Body of pancreas (tissue), 4 donors: ENCODE results near the gene CAPN5. TPM values are rescaled to one million over a fixed set of nuclear protein-coding genes. Genes with fewer than 3 reads are reported as not detected.

Experiments used
- ATAC-seq: fragments of 150-250 bp; one replicate; pipeline ENCODE4 v1.9.1; 2016
- DNase-seq, 4 donors: peaks; one replicate each; pipeline ENCODE4 v3.0.0-alpha.2; 2019
- H3K27ac ChIP-seq, 4 donors: fragments of 200-600 bp; sonication (generic); 1 replicate in 3 of 4; 2 replicates in 1 of 4; pipeline versions ENCODE4 v1.5.1 to v1.6.1; 2016 to 2019; ENCODE audit warnings: mild to moderate bottlenecking in 1 of 4, mixed read lengths in 1 of 4, moderate library complexity in 1 of 4
- H3K27me3 ChIP-seq, 2 donors: fragments of 200-600 bp; sonication (generic); one replicate each; pipeline ENCODE4 v1.6.0; 2016; ENCODE audit warnings: mild to moderate bottlenecking in 1 of 2
- H3K36me3 ChIP-seq, 2 donors: fragments of 200-600 bp; sonication (generic); replicated peaks in 1 of 2; 2 replicates each; pipeline ENCODE4 v1.5.1; 2016; ENCODE audit warnings: low read depth in 2 of 2; ENCODE audit not compliant: insufficient read depth in 1 of 2
- H3K4me1 ChIP-seq: fragments of 200-600 bp; sonication (generic); one replicate; pipeline ENCODE4 v1.6.0; 2016
- H3K4me3 ChIP-seq, 2 donors: fragments of 200-600 bp; sonication (generic); 1 replicate in 1 of 2; 2 replicates in 1 of 2; pipeline ENCODE4 v1.5.1; 2016 to 2019
- H3K9me3 ChIP-seq, 3 donors: fragments of 200-600 bp; sonication (generic); 1 replicate in 2 of 3; 2 replicates in 1 of 3; pipeline ENCODE4 v1.5.1; 2016
- POLR2A ChIP-seq, 3 donors: fragments of 450-650 bp; IDR thresholded peaks; one replicate each; pipeline ENCODE4 v1.6.1; 2016; ENCODE audit warnings: antibody characterized with exemption in 3 of 3, mild to moderate bottlenecking in 2 of 3
- WGBS, 2 donors: methylation state at CpG; one replicate each; pipeline ENCODE4 v1.1.5; 2017; 5-methylcytosine and 5-hydroxymethylcytosine counted together
- intact Hi-C: fragments of 100-400 bp; cut with DNase I; formaldehyde crosslinking; loops from one replicate; pipeline ENCODE4 v1.15.1; 2023
- total RNA-seq, 2 donors: library from RNA; depleted of rRNA; stranded (reverse); fragments of >200 nt; gene quantifications; one replicate each; pipeline ENCODE4 v1.1.0, GENCODE V29; 2016
- TF ChIP-seq, protein P1 (sequence below), 7 experiments: fragments of 450-650 bp in 4 of 7; fragments of 200-600 bp in 3 of 7; sonication (generic) in 3 of 7; IDR thresholded peaks; one replicate each; pipeline ENCODE4 v1.5.1; 2016 to 2019; ENCODE audit warnings: antibody characterized with exemption in 7 of 7

CAPN5 gene
- total RNA-seq, 2 donors from 2014 or later, result 7.8 to 13.8 TPM

DNA sequence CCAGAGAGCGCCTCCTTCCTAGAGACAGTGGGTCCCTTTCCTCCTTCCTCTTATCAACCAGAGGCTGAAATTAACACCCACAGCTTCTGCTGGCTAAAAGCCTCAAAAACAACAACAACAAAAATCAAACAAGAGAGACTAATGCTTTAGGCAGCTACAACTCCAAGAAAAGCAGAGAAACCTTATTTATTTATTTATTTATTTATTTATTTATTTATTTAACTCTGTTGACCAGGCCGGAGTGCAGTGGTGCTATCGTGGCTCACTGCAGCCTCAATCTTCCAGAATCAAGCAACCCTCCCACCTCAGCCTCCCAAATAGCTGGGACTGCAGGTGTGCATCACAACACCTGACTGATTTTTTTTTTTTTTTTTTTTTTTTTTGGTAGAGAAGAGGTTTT lies 35.2 kb upstream of the CAPN5 start:
- Histone ChIP-seq H3K36me3 (no peaks in the 10 kb centered on the region), H3K9me3 (no peaks in the 10 kb centered on the region), H3K4me3 (no peak overlapping the region), H3K4me1 (peaks cover 14% of the 10 kb centered on the region), H3K27ac (no peak overlapping the region), H3K27me3 (no peaks in the 10 kb centered on the region)
- DNase-seq (no peak), ATAC-seq (no peak)
- TF ChIP-seq, protein P1, sequence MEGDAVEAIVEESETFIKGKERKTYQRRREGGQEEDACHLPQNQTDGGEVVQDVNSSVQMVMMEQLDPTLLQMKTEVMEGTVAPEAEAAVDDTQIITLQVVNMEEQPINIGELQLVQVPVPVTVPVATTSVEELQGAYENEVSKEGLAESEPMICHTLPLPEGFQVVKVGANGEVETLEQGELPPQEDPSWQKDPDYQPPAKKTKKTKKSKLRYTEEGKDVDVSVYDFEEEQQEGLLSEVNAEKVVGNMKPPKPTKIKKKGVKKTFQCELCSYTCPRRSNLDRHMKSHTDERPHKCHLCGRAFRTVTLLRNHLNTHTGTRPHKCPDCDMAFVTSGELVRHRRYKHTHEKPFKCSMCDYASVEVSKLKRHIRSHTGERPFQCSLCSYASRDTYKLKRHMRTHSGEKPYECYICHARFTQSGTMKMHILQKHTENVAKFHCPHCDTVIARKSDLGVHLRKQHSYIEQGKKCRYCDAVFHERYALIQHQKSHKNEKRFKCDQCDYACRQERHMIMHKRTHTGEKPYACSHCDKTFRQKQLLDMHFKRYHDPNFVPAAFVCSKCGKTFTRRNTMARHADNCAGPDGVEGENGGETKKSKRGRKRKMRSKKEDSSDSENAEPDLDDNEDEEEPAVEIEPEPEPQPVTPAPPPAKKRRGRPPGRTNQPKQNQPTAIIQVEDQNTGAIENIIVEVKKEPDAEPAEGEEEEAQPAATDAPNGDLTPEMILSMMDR (IDR thresholded peaks at IDR 0.05), result no peak
- TF ChIP-seq POLR2A (IDR thresholded peaks at IDR 0.05), result no peak
- intact Hi-C loops, result no loop called here
- 82 to 91% methylated on average over 3 of the region's 3 CpGs for WGBS, 2 donors

DNA sequence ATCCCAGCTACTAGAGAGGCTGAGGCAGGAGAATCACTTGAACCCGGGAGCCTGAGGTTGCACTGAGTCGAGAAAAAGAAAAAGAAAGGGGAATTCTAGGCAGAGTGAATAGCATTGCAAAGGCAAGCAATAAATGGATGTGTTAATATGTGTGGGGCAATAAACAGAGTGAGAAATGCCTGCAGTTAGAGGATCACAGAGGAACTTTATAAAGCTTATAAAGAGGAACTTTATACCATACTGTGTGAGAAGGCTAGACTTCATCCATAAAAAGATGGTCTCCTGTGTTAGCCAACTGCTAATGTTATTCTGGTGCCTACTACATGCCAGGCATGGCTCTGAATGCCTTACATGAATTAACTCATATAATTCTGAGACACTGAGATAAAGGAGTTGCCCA lies 31.7 kb upstream of the CAPN5 start:
- DNase-seq, result no peak
- no peak for ATAC-seq
- intact Hi-C loops, result loop anchor here (5.0 kb wide), 1 partner anchor 113 kb away; no protein-coding TSS in a partner anchor
- 80% methylated on average over 2 of the region's 2 CpGs for WGBS, 2 donors
- Histone ChIP-seq H3K4me3 (no peak overlapping the region), H3K4me1 (peaks cover 26% of the 10 kb centered on the region), H3K27ac (no peak overlapping the region), H3K36me3 (no peaks in the 10 kb centered on the region), H3K9me3 (no peaks in the 10 kb centered on the region), H3K27me3 (peaks cover 0 to 3% of the 10 kb centered on the region in 2 donors)
- no peak for TF ChIP-seq POLR2A (IDR thresholded peaks at IDR 0.05)
- TF ChIP-seq, protein P1 (IDR thresholded peaks at IDR 0.05), result no peak

GRCh38 chr11:77035580-77035979 lies 31.2 kb upstream of the CAPN5 start:
- WGBS, 2 donors, result 26 to 27% methylated on average over 5 of the region's 5 CpGs
- no peaks in the 10 kb centered on the region for H3K36me3 ChIP-seq
- H3K27ac ChIP-seq, result no peak overlapping the region
- no peak overlapping the region for H3K4me3 ChIP-seq
- peaks cover 0 to 5% of the 10 kb centered on the region in 2 donors for H3K27me3 ChIP-seq
- peaks cover 26% of the 10 kb centered on the region for H3K4me1 ChIP-seq
- ATAC-seq, result no peak
- intact Hi-C loops, result loop anchor here (5.0 kb wide), 1 partner anchor 113 kb away; no protein-coding TSS in a partner anchor
- no peak for TF ChIP-seq POLR2A (IDR thresholded peaks at IDR 0.05)
- TF ChIP-seq, protein P1 (IDR thresholded peaks at IDR 0.05), result no peak
- DNase-seq, result peak in 3 of 4 donors; percentile 22 to 46 (median 34)
- no peaks in the 10 kb centered on the region for H3K9me3 ChIP-seq

DNA sequence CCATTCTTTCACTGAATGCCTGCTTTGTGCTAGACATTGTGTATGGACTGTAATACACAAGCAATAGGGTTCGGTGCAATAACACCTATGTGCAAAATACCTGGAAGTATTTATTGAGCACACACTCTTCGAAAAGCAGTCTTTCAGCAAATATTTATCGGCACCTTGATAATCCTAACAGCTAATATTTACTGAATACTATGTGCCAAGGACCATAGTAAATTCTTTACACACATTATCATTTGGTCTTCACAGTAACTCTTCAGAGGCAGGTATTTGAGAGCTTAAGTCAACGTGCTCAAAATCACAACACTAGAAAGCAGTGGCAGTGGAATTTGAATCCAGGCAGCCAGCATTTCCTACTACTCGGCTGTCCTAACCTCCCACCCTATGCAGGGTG lies 30.4 kb upstream of the CAPN5 start:
- TF ChIP-seq POLR2A (IDR thresholded peaks at IDR 0.05), result no peak
- TF ChIP-seq, protein P1 (IDR thresholded peaks at IDR 0.05), result no peak
- Histone ChIP-seq H3K27me3 (peaks cover 0 to 5% of the 10 kb centered on the region in 2 donors), H3K9me3 (no peaks in the 10 kb centered on the region), H3K4me1 (peaks cover 26% of the 10 kb centered on the region), H3K4me3 (no peak overlapping the region), H3K36me3 (no peaks in the 10 kb centered on the region), H3K27ac (no peak overlapping the region)
- ATAC-seq, result no peak
- no peak for DNase-seq
- 17 to 28% methylated on average over 5 of the region's 5 CpGs for WGBS, 2 donors
- intact Hi-C loops, result loop anchor here (5.0 kb wide), 1 partner anchor 114 kb away; no protein-coding TSS in a partner anchor

- Histone ChIP-seq H3K27me3 (peaks cover 0 to 5% of the 10 kb centered on the region in 2 donors), H3K36me3 (no peaks in the 10 kb centered on the region), H3K9me3 (no peaks in the 10 kb centered on the region), H3K4me1 (peaks cover 26% of the 10 kb centered on the region), H3K27ac (no peak overlapping the region), H3K4me3 (no peak overlapping the region)
- intact Hi-C loops, result loop anchor here (5.0 kb wide), 1 partner anchor 115 kb away; no protein-coding TSS in a partner anchor
- ATAC-seq, result no peak
- no peak for DNase-seq
- no peak for TF ChIP-seq POLR2A (IDR thresholded peaks at IDR 0.05)
- TF ChIP-seq, protein P1 (IDR thresholded peaks at IDR 0.05), result no peak
- 70 to 79% methylated on average over 10 of the region's 10 CpGs for WGBS, 2 donors
Observed at GRCh38 chr11:77037057-77037456, 29.7 kb upstream of the CAPN5 start.
